Skeletal muscle satellite cell (primary cell): ENCODE data around the gene RNGTT.
"Not testable (repeated sequence)": the region's sequence is repeated elsewhere in the genome, so short reads cannot be mapped to it uniquely, and the experiment has no call there.

ENCODE experiments used
- H3K27me3 ChIP-seq: 2 replicates; pipeline ENCODE4 v1.7.0; 2013; ENCODE audit warnings: low read length; ENCODE audit not compliant: control insufficient read depth, insufficient read depth
- H3K36me3 ChIP-seq: 2 replicates; pipeline ENCODE4 v1.7.0; 2013; ENCODE audit warnings: mild to moderate bottlenecking, control low read depth, low read length; ENCODE audit not compliant: insufficient read depth
- H3K4me1 ChIP-seq: 2 replicates; pipeline ENCODE4 v1.7.0; 2013; ENCODE audit warnings: low read length; ENCODE audit not compliant: control insufficient read depth, insufficient read depth
- H3K4me2 ChIP-seq: 2 replicates; pipeline ENCODE4 v1.7.0; 2013; ENCODE audit warnings: mild to moderate bottlenecking, low read length
- H3K4me3 ChIP-seq: 2 replicates; pipeline ENCODE4 v1.7.0; 2013; ENCODE audit warnings: low read length
- H3K9ac ChIP-seq: 2 replicates; pipeline ENCODE4 v1.7.0; 2013; ENCODE audit warnings: mild to moderate bottlenecking, low read depth, low read length, moderate library complexity
- H3K9me3 ChIP-seq: replicated peaks from 2 replicates; pipeline ENCODE4 v1.7.0; 2013; ENCODE audit warnings: mild to moderate bottlenecking, control low read depth, low read length

Gene RNGTT

GRCh38 chr6:88768114-88768513 lies 195.3 kb downstream of the RNGTT start:
- H3K9ac ChIP-seq, H3K4me2 ChIP-seq, H3K4me1 ChIP-seq, H3K36me3 ChIP-seq, H3K4me3 ChIP-seq, H3K9me3 ChIP-seq, H3K27me3 ChIP-seq: not testable (repeated sequence)

DNA sequence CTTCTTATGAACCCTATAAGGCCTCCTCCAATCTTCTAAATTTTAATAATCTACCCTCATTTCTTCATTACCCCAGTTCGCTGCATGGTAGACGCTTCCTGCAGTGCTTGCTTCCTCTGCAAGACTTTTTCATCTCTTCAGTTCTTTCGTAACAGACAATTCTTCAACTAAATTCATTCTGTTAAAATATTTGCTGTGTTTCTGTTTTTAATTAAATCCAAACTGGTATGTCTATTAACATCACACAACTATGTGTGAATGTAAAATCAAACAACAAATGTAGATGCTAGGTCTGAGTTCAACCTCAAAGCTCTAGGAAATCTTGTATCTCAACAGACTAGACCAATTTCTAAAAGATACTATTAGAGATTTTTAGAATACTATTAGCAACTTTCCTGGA lies 199.3 kb downstream of the RNGTT start:
- no peak overlapping the region for H3K9ac ChIP-seq
- H3K27me3 ChIP-seq: no peaks in the 10 kb centered on the region
- H3K4me2 ChIP-seq: no peak overlapping the region
- peaks cover 9% of the 10 kb centered on the region for H3K4me1 ChIP-seq
- H3K36me3 ChIP-seq: no peaks in the 10 kb centered on the region
- H3K9me3 ChIP-seq: no peaks in the 10 kb centered on the region
- H3K4me3 ChIP-seq: no peak overlapping the region

GRCh38 chr6:88763160-88763559 lies 200.3 kb downstream of the RNGTT start:
- Histone ChIP-seq H3K9me3 (no peaks in the 10 kb centered on the region), H3K9ac (no peak overlapping the region), H3K4me1 (peaks cover 9% of the 10 kb centered on the region), H3K27me3 (no peaks in the 10 kb centered on the region), H3K4me3 (no peak overlapping the region), H3K36me3 (no peaks in the 10 kb centered on the region), H3K4me2 (no peak overlapping the region)

DNA sequence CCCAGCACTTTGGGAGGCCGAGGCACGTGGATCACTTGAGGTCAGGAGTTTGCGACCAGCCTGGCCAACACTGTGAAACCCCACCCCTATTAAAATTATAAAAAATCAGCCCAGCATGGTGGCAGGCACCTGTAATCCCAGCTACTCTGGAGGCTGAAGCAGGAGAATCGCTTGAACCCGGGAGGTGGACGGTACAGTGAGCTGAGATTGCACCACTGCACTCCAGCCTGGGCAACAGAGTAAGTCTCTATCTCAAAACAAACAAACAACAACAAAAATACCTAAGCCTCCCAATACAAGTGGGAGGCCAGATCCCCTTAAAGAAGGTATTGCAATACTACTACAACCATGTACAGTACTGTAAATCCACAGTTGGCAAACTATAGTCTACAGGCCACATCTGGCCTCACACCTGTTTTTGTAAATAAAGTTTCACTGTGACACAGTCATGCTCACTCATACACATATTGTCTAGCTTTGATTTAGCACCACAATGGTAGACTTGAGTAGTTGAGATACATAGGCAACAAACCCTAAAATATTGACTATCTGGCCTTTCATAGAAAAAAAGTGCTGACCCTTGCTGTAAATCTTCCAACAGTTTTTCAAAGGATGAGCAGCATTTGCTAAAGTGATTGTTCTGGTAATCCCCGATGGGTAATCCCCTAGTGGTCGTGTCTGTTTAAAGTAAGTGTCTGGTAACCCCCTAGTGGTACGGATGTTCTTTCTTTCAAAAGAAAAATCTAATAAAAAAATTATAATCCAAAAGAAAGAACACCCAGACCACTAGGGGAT lies 202.0 kb downstream of the RNGTT start:
- Histone ChIP-seq H3K9me3 (no peaks in the 10 kb centered on the region), H3K36me3 (no peaks in the 10 kb centered on the region), H3K4me3 (no peak overlapping the region), H3K27me3 (no peaks in the 10 kb centered on the region), H3K4me1 (peaks cover 9% of the 10 kb centered on the region), H3K4me2 (no peak overlapping the region), H3K9ac (no peak overlapping the region)

DNA sequence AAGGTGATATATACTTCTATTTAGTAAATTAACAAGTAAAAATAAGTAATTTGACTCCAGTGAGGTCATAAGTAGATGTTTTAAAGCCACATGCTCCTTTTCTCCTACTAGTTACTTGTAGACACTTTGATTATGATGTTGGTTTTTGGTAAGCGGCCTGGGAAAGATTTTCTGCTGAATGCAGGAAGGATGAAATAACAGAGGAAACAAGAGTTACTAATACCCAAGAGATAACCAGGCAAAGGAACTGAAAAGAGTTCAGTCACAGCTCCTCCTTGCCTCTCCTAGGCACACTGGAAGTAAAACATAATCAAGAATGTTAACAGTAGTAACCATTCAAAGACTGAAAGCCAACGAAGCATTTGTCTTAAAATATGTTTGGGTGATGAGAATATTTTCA lies 203.3 kb downstream of the RNGTT start:
- Histone ChIP-seq H3K9ac (no peak overlapping the region), H3K36me3 (no peaks in the 10 kb centered on the region), H3K27me3 (no peaks in the 10 kb centered on the region), H3K9me3 (no peaks in the 10 kb centered on the region), H3K4me1 (peaks cover 9% of the 10 kb centered on the region), H3K4me3 (no peak overlapping the region), H3K4me2 (no peak overlapping the region)

- Histone ChIP-seq H3K9me3 (no peaks in the 10 kb centered on the region), H3K4me2 (no peak overlapping the region), H3K36me3 (no peaks in the 10 kb centered on the region), H3K4me1 (no peaks in the 10 kb centered on the region), H3K27me3 (no peaks in the 10 kb centered on the region), H3K4me3 (no peak overlapping the region), H3K9ac (no peak overlapping the region)
These were observed 212.5 kb downstream of the RNGTT start for GRCh38 chr6:88750936-88751335.

DNA sequence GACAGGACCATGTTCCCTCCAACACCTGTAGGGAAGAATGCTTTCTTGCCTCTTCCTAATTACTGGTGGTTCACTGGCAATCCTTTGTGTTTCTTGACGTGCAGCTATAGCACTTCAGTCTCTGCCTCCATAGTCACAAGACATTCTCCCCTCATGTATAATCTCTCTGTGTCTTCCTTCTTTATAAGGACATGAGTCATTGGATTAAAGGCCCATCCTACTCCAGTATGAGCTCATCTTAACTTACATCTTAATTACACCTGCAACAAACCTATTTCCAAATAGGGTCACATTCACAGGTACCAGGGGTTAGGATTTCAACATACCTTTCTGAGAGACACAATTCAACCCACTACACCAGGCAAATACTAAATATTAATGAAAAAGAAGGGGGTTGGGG lies 213.6 kb downstream of the RNGTT start:
- Histone ChIP-seq H3K36me3 (no peaks in the 10 kb centered on the region), H3K9ac (no peak overlapping the region), H3K27me3 (no peaks in the 10 kb centered on the region), H3K4me1 (no peaks in the 10 kb centered on the region), H3K4me2 (no peak overlapping the region), H3K4me3 (no peak overlapping the region), H3K9me3 (no peaks in the 10 kb centered on the region)

DNA sequence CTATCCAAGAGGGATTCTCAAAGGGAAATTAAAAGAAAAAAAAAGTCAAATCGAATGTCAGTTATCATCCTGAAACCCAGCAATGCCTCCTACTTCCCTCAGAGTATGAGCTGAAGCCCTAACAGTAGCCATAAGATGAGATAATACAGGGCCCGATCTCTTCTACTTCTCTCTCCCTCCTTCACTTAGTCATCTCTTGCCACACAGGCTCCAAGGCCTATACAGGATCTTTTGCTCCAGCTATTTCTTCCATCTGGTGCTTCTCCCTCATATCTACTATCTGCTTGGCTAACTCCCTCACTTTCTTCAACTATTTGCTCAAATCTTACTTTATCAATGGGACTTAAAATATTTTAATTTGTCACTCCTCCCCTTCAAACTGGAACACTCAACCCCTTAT lies 215.3 kb downstream of the RNGTT start:
- Histone ChIP-seq H3K9me3 (no peaks in the 10 kb centered on the region), H3K4me3 (no peak overlapping the region), H3K9ac (no peak overlapping the region), H3K36me3 (no peaks in the 10 kb centered on the region), H3K4me2 (no peak overlapping the region), H3K4me1 (no peaks in the 10 kb centered on the region), H3K27me3 (no peaks in the 10 kb centered on the region)

DNA sequence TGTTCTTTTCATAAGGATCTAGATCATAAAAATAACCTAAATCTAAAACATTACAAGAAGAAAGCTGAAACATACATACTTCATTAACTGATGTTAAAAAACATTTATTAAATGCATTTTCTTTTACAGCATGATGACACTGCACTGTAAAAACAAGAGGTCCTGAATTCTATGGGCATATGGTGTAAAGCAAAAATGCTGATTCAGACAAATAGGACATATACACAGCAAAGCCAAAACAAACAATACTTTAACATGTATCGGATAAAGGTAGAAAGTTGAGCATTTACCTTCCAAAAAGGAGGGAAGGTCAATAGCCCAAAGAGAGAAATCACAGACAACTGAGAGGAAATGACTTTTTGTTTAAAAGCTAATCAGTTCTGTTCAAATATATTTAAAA lies 221.5 kb downstream of the RNGTT start:
- H3K9me3 ChIP-seq: no peaks in the 10 kb centered on the region
- H3K36me3 ChIP-seq: no peaks in the 10 kb centered on the region
- no peak overlapping the region for H3K4me3 ChIP-seq
- no peak overlapping the region for H3K4me2 ChIP-seq
- H3K9ac ChIP-seq: no peak overlapping the region
- no peaks in the 10 kb centered on the region for H3K4me1 ChIP-seq
- H3K27me3 ChIP-seq: no peaks in the 10 kb centered on the region

GRCh38 chr6:88741071-88741470 lies 222.3 kb downstream of the RNGTT start:
- Histone ChIP-seq H3K4me3 (no peak overlapping the region), H3K9ac (no peak overlapping the region), H3K4me1 (no peaks in the 10 kb centered on the region), H3K36me3 (no peaks in the 10 kb centered on the region), H3K9me3 (no peaks in the 10 kb centered on the region), H3K27me3 (no peaks in the 10 kb centered on the region), H3K4me2 (no peak overlapping the region)

DNA sequence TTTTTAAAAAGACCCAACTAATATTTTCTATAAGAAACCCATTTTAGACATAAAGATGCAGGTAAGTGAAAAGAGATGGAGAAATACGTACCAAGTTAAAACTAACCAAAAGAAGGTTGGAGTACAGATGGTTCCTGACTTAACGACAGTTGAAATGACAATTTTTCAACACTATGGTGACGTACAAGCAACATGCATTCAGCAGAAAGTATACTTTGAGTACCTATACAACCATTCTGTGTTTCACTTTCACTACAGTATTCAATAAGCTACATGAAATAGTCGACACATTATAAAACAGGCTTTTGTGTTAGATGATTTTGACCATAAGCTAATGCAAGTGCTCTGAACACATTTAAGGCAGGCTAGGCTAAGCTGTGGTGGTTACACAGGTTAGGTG lies 228.9 kb downstream of the RNGTT start:
- Histone ChIP-seq H3K4me2 (no peak overlapping the region), H3K9ac (no peak overlapping the region), H3K9me3 (no peaks in the 10 kb centered on the region), H3K4me3 (no peak overlapping the region), H3K4me1 (peaks cover 9% of the 10 kb centered on the region), H3K36me3 (no peaks in the 10 kb centered on the region), H3K27me3 (no peaks in the 10 kb centered on the region)

- Histone ChIP-seq H3K9ac (no peak overlapping the region), H3K27me3 (no peaks in the 10 kb centered on the region), H3K4me3 (no peak overlapping the region), H3K9me3 (no peaks in the 10 kb centered on the region), H3K4me1 (peaks cover 9% of the 10 kb centered on the region), H3K36me3 (no peaks in the 10 kb centered on the region), H3K4me2 (no peak overlapping the region)
These were observed 232.8 kb downstream of the RNGTT start for GRCh38 chr6:88730611-88731011.
